HUES64 (cell line): ENCODE data around the gene CWC15. TPM values are rescaled to one million over a fixed set of nuclear protein-coding genes. Genes with fewer than 3 reads are reported as not detected.
"Not testable (repeated sequence)": the region's sequence is repeated elsewhere in the genome, so short reads cannot be mapped to it uniquely, and the experiment has no call there.

ENCODE experiments used
- H3K27ac ChIP-seq: 2 replicates; pipeline ENCODE4 v1.7.0; 2013; ENCODE audit warnings: low read depth, low read length, inconsistent platforms
- H3K27me3 ChIP-seq: 2 replicates; pipeline ENCODE4 v1.6.1; 2013; ENCODE audit warnings: mild to moderate bottlenecking, low read length; ENCODE audit not compliant: insufficient read depth
- H3K36me3 ChIP-seq: 2 replicates; pipeline ENCODE4 v1.6.1; 2013; ENCODE audit warnings: mild to moderate bottlenecking, low read length; ENCODE audit not compliant: insufficient read depth
- H3K4me1 ChIP-seq: 2 replicates; pipeline ENCODE4 v1.6.1; 2013; ENCODE audit warnings: mild to moderate bottlenecking, low read length, moderate library complexity; ENCODE audit not compliant: insufficient read depth
- H3K4me3 ChIP-seq: 2 replicates; pipeline ENCODE4 v1.5.1; 2013; ENCODE audit warnings: mild to moderate bottlenecking, low read length, moderate library complexity
- H3K9ac ChIP-seq: 2 replicates; pipeline ENCODE4 v1.6.1; 2013; ENCODE audit warnings: mild to moderate bottlenecking, low read depth, low read length
- H3K9me3 ChIP-seq: 2 replicates; pipeline ENCODE4 v1.6.1; 2013; ENCODE audit warnings: low read depth, low read length; ENCODE audit not compliant: insufficient read depth
- WGBS: fragments of 150-250, 120-280 bp; methylation state at CpG from one replicate; pipeline ENCODE4 v1.1.7; 2013; ENCODE audit warnings: missing lambda C conversion rate; 5-methylcytosine and 5-hydroxymethylcytosine counted together
- polyA plus RNA-seq, 2 experiments: library from polyadenylated mRNA; stranded (reverse); fragments of 50-300 nt; gene quantifications; one replicate each; pipeline ENCODE4 v1.2.3, GENCODE V29; 2013

CWC15 gene
- polyA plus RNA-seq (2013, experiment 1 of 2), result 61.6 TPM
- 59.2 TPM for polyA plus RNA-seq (2013, experiment 2 of 2)

DNA sequence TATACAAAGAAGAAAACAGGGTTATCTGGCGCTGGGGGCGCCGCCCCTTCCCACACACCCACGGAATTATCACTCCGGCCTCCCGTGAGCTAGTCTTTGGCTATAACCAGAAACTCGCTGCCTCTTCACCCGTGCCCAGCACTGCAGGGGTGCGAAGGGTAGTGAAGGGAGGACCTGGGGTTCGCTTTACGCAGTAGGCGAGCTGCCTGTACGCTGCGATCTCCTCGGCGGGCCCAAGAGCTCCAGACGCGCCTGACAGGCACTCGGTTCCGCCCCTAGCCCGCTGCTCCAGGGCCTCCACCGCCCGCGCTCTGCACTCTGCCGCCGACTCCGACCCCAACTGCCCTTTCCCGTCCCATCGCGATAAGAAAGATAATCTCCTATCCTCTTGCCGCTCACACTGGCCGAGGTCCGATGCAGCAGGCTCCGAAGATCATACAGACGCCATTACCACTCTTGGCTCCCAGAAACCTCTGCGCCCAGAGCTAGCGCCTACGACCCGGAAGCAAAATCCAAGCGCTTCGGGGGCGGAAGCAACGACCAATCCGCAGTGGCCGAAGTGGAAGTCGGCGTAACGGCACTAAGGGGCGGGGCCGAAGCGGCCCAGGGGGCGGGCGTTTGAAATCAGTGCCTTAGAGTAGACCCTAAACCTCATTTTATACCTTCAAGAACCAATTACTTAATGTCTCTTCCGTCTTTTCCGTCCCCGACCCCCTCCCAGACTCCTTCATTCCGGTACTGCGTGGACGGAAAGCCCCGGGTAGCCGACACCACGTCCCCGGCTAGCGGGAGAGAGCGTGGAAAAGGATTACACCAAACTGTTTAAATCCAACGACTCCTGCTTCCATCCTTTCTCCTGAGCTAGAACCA lies at the start of gene CWC15, which contains the start of gene KDM4D:
CWC15 (minus strand) TSS at position 458 of the 870 bp plus-strand sequence. CDS start 1,371 bp downstream, outside the sequence.
KDM4D (plus strand) TSS at position 611 of the 870 bp plus-strand sequence. CDS start 23,664 bp downstream, outside the sequence.
- peaks cover 44% of the 10 kb centered on the region for H3K36me3 ChIP-seq
- H3K9me3 ChIP-seq, result no peaks in the 10 kb centered on the region
- H3K9ac ChIP-seq, result peak within 1 kb of the TSS; percentile 92
- no peaks in the 10 kb centered on the region for H3K27me3 ChIP-seq
- H3K4me1 ChIP-seq, result peaks cover 5% of the 10 kb centered on the region; the same call in 1 of the 2 replicates
- peak within 1 kb of the TSS; percentile 64 for H3K27ac ChIP-seq
- under 1% methylated on average over 65 of the region's 66 CpGs for WGBS
- peak within 1 kb of the TSS; percentile 94 for H3K4me3 ChIP-seq

DNA sequence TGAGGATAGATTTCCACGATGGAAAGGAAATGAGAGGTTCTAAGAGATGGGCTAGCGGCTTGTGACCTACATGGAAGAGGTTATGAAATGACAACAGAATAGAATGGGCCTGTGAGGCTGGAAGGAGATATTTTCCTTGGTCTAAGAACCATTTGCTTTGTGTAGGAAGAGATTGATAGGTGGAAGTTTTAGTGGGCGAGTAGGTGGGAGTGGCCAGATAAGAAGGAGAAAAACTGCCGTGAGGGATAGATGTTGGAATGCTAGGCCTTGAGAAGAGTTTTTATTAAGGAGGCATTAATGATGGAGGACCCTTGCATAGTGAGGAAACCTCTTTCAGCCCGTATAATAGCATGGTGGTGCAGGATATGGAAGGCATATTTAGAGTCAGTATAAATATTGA lies 48.1 kb upstream of the CWC15 start:
- WGBS, result 91% methylated on average over 5 of the region's 5 CpGs
- not testable (repeated sequence) for H3K9ac ChIP-seq, H3K27me3 ChIP-seq, H3K4me3 ChIP-seq, H3K36me3 ChIP-seq, H3K4me1 ChIP-seq, H3K9me3 ChIP-seq, H3K27ac ChIP-seq

DNA sequence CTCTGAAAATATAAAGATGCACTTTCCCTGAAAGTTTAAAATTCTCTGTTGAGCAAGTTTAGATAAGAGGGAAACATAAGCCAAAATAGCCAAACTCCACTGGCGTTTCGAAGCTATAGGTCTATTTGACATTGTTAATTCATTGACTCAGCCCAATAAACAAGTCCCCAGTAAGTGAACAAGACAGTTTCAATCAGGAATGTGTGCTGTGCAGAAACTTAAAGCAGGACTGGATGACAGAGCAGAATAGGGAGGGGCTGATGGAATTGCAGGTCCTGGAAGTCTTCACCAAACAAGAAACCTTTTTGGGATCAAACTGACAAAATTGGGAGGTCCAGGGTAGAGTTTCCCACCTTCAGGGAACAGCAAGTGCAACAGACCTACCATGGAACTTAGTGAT lies 42.8 kb upstream of the CWC15 start:
- H3K4me1 ChIP-seq, result no peaks in the 10 kb centered on the region
- H3K9ac ChIP-seq, result no peak overlapping the region
- 89% methylated on average over 2 of the region's 2 CpGs for WGBS
- no peak overlapping the region for H3K4me3 ChIP-seq
- no peaks in the 10 kb centered on the region for H3K27me3 ChIP-seq
- no peak overlapping the region for H3K27ac ChIP-seq
- H3K36me3 ChIP-seq, result no peaks in the 10 kb centered on the region
- H3K9me3 ChIP-seq, result no peaks in the 10 kb centered on the region

DNA sequence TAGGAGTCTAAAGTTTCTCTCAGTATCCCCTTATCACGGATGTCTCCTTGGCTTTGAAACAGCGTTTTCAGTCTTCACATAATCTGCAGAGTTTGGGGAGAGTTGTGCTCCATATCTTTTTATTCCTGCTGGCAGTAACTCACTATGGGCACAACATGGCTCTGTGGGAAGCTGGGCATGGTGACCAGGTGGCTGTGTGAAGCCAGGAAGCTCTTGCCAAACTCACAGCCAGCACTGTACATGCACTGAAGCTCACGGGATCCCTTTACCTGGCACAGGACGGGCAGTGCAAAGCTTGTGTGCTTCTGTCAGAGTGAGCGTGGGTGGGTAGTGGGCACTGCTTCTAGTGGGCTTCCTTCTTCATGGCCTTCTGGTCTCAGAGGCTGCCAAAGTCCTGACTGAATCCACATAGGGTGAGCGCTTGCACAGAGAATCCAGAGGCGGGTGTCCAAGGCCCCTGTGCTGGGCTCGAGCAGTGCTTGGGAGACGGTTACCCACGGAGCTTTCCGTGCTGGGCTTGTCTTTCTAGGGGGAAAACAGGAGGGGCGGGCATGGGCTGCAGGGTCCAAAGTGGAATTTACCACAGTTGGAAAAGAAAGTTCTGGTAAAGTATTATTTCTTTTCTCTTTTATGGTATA lies 40.9 kb upstream of the CWC15 start:
- Histone ChIP-seq H3K4me3 (no peak overlapping the region), H3K4me1 (no peaks in the 10 kb centered on the region), H3K36me3 (no peaks in the 10 kb centered on the region), H3K9me3 (no peaks in the 10 kb centered on the region), H3K27me3 (no peaks in the 10 kb centered on the region), H3K9ac (no peak overlapping the region), H3K27ac (no peak overlapping the region)
- 91% methylated on average over 12 of the region's 12 CpGs for whole genome bisulfite sequencing

DNA sequence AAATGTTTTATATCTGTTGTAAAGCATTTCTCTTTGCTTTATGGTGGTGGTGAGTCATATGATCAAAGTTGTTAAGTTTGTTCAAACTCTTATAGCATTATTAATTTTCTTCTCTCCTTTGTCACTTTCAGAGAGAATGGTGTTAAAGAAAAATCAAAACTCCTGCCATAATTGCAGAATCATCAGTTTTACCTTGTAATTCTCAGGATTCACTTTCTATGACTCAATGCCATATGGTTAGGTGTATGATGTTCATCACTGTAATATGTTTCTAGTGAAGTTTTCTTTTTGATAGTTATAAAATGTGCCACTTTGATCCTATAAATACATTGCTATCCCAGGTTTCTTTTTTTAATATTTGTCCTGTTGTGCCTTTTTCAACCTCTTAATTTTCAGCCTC lies 38.0 kb upstream of the CWC15 start:
- Histone ChIP-seq H3K4me3 (no peak overlapping the region), H3K36me3 (no peaks in the 10 kb centered on the region), H3K4me1 (no peaks in the 10 kb centered on the region), H3K27me3 (no peaks in the 10 kb centered on the region), H3K9ac (no peak overlapping the region), H3K27ac (no peak overlapping the region), H3K9me3 (no peaks in the 10 kb centered on the region)

DNA sequence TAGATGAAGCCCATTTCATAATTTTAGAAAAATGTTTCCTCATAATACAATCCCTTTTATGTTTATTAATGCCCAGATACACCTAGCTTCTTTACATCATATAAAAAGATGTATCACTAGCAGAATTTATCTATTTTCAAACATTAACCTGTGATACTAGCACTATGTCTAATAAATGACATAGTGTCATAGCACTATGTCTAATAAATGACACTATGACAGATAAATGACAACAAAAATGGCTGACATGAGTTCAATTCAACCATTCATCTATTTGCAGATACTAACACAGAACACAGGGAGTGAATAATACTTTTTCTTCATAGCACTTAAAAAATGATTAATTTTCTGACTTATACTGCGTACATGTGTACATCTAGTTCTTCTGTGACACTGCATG lies 32.3 kb upstream of the CWC15 start:
- H3K9ac ChIP-seq, result no peak overlapping the region
- H3K4me3 ChIP-seq, result no peak overlapping the region
- 100% methylated on average over 1 of the region's 1 CpG for WGBS
- no peaks in the 10 kb centered on the region for H3K36me3 ChIP-seq
- H3K27ac ChIP-seq, result no peak overlapping the region
- no peaks in the 10 kb centered on the region for H3K9me3 ChIP-seq
- no peaks in the 10 kb centered on the region for H3K4me1 ChIP-seq
- H3K27me3 ChIP-seq, result no peaks in the 10 kb centered on the region

DNA sequence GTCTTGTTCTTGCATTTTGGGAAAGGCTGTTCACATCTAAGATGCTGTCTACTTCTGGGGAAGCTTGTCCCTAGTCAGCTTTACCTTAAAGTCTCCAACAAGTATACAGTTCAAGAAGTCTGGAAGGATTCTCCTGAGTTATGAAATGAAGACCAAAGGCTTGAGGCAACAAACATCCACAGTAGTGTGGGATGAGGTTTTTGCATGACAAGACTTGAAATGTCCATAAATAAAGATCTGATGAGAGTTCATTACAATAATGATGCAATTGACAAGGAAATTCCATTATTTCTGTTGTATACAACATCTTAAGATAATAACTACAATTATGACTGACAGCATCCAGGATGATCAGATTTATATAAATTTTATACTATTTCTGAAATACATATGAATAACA lies 30.4 kb upstream of the CWC15 start:
- Histone ChIP-seq H3K27me3 (no peaks in the 10 kb centered on the region), H3K4me1 (no peaks in the 10 kb centered on the region), H3K9ac (no peak overlapping the region), H3K9me3 (no peaks in the 10 kb centered on the region), H3K36me3 (no peaks in the 10 kb centered on the region), H3K4me3 (no peak overlapping the region), H3K27ac (no peak overlapping the region)

DNA sequence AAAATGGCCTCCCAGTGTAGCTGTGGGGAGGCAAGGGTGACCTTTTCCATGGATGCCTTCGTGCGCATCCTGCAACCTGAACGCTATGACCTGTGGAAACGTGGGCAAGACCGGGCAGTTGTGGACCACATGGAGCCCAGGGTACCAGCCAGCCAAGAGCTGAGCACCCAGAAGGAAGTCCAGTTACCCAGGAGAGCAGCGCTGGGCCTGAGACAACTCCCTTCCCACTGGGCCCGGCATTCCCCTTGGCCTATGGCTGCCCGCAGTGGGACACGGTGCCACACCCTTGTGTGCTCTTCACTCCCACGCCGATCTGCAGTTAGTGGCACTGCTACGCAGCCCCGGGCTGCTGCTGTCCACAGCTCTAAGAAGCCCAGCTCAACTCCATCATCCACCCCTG lies 24.9 kb upstream of the CWC15 start:
- 96% methylated on average over 13 of the region's 13 CpGs for WGBS
- H3K4me3 ChIP-seq, result no peak overlapping the region
- no peak overlapping the region for H3K9ac ChIP-seq
- H3K4me1 ChIP-seq, result 0 out of 2 replicates have a peak, but pooled peaks cover 1% of the 10 kb centered on the region
- no peaks in the 10 kb centered on the region for H3K36me3 ChIP-seq
- no peak overlapping the region for H3K27ac ChIP-seq
- peaks cover 3% of the 10 kb centered on the region; the same call in 1 of the 2 replicates for H3K27me3 ChIP-seq
- H3K9me3 ChIP-seq, result no peaks in the 10 kb centered on the region

DNA sequence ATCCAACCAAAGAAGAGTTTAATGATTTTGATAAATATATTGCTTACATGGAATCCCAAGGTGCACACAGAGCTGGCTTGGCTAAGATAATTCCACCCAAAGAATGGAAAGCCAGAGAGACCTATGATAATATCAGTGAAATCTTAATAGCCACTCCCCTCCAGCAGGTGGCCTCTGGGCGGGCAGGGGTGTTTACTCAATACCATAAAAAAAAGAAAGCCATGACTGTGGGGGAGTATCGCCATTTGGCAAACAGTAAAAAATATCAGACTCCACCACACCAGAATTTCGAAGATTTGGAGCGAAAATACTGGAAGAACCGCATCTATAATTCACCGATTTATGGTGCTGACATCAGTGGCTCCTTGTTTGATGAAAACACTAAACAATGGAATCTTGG lies 24.1 kb upstream of the CWC15 start:
- Histone ChIP-seq H3K9ac (no peak overlapping the region), H3K27ac (no peak overlapping the region), H3K4me3 (no peak overlapping the region), H3K36me3 (no peaks in the 10 kb centered on the region), H3K27me3 (peaks cover 3% of the 10 kb centered on the region; the same call in 1 of the 2 replicates), H3K9me3 (no peaks in the 10 kb centered on the region), H3K4me1 (peaks cover 7% of the 10 kb centered on the region; the same call in 1 of the 2 replicates)
- 97% methylated on average over 6 of the region's 6 CpGs for WGBS

DNA sequence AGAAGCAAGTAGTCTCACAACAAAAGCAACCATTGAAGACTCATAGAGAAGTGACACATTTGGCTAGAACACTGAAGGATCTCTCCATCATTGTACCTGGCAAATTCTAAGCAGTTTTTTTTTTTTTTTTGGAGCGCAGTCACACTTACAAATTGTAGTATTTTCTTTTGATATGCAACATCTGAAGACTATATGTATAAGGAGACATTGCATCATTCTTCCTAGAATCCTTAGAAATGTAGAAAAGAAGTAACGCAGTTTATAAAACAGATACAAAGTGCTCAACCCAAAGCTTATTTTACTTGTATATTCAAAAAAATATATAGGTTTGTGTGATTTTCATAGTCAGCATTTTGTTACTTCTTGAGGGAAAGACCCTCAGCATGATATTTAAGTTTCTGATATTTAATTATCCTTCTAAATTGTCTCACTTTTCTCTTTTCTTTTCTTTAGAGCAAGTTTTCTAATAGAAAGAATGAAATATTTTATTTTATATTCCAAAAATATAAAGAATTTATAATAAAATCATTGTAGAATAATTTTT lies 20.1 kb upstream of the CWC15 start:
- WGBS, result no CpG with 5 or more reads among the region's 2 CpGs
- Histone ChIP-seq H3K9ac (no peak overlapping the region), H3K9me3 (no peaks in the 10 kb centered on the region), H3K27me3 (peaks cover 18% of the 10 kb centered on the region), H3K4me3 (no peak overlapping the region), H3K36me3 (no peaks in the 10 kb centered on the region), H3K27ac (no peak overlapping the region), H3K4me1 (peaks cover 7% of the 10 kb centered on the region; the same call in 1 of the 2 replicates)

DNA sequence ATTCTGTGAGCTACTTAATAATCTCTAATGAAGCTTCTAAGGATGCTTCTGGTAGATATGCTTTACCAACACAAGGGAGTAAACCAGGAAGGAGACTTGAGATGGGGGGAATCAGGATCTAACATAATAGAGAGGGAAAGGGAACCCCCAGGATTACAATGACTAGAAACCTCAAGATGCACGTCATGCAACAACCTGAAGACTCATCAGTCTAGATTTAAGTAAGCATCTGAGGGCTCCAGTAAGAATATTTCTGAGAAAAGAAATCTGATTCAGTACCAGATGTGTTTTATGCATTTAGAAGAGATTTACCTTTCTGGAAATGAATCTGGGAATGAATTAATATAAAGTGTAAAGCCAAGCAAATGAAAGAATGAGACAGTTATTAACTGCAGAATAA lies 15.4 kb upstream of the CWC15 start:
- WGBS, result 89% methylated on average over 1 of the region's 1 CpG

More for the DNA sequence above, 15.4 kb upstream of the CWC15 start:
- Histone ChIP-seq H3K27me3 (peaks cover 15% of the 10 kb centered on the region; the same call in 1 of the 2 replicates), H3K27ac (no peak overlapping the region), H3K9ac (no peak overlapping the region), H3K4me1 (peaks cover 7% of the 10 kb centered on the region; the same call in 1 of the 2 replicates), H3K9me3 (no peaks in the 10 kb centered on the region), H3K36me3 (no peaks in the 10 kb centered on the region), H3K4me3 (no peak overlapping the region)
